ENCODE results near the gene TAX1BP3. TPM values are rescaled to one million over a fixed set of nuclear protein-coding genes. Genes with fewer than 3 reads are reported as not detected.
"Not testable (repeated sequence)": the region's sequence is repeated elsewhere in the genome, so short reads cannot be mapped to it uniquely, and the experiment has no call there.

Gene TAX1BP3, protein sequence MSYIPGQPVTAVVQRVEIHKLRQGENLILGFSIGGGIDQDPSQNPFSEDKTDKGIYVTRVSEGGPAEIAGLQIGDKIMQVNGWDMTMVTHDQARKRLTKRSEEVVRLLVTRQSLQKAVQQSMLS
- total RNA-seq = 158 TPM
- long read RNA-seq, transcript TAX1BP3-201 (4 exons, 1,377 nt) = major isoform, 44 of 50 reads
- long read RNA-seq, partial matches to known transcripts = 6 of 50 reads
- long read RNA-seq, other reads (novel, unspliced or antisense) = 0 of 50 reads

GRCh38 chr17:3668279-3669084, at the start of gene TAX1BP3, which contains the start of gene EMC6:
Gene TAX1BP3, minus strand, starts transcription at chr17:3668578. Its CDS starts 52 bp downstream, at chr17:3668526.
Gene EMC6, plus strand, starts transcription at chr17:3668812. Its CDS starts 335 bp downstream, at chr17:3669147.
- DNase-seq (ENCODE audit: low spot score) = peak; percentile 100
- intact Hi-C loops (cut with DNase I) = loop anchor here (10.0 kb wide), 1 partner anchor 134 kb away; no protein-coding TSS in a partner anchor

- intact Hi-C loops (cut with DNase I) = no loop called here
- no peak for DNase-seq (ENCODE audit: low spot score)
These were observed 46.9 kb upstream of the TAX1BP3 start for GRCh38 chr17:3715296-3715695.

DNA sequence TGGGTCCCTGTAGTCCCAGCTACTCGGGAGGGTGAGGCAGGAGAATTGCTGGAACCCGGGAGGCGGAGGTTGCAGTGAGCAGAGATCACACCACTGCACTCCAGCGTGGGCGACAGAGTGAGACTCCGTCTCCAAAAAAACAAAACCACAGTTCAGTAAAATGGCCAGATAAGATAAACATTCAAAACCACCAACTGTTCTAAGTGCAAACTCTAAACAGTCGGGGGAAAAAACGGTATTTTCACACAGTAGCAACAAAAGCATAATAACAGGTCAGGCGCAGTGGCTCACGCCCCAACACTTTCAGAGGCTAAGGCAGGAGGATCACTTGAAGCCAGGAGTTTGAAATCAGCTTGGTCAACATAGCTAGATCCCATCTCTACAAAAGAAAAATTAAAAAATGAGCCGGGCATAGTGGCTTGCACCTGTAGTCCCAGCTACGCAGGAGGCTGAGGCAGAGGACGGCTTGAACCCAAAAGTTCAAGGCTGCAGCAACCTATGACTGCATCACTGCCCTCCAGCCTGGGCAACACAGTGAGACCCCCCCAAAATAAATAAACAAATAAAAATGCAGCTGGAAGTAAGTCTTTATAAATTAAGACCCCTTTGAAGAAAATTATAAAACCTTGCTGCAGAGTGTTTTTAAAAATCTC, 44.6 kb upstream of the TAX1BP3 start:
- intact Hi-C loops (cut with DNase I) = no loop called here
- DNase-seq (ENCODE audit: low spot score) = no peak

- no peak for DNase-seq (ENCODE audit: low spot score)
- intact Hi-C loops (cut with DNase I) = no loop called here
These were observed 42.6 kb upstream of the TAX1BP3 start for GRCh38 chr17:3710951-3711383.

GRCh38 chr17:3708366-3708765, 40.0 kb upstream of the TAX1BP3 start:
- intact Hi-C loops (cut with DNase I) = no loop called here
- no peak for DNase-seq (ENCODE audit: low spot score)

DNA sequence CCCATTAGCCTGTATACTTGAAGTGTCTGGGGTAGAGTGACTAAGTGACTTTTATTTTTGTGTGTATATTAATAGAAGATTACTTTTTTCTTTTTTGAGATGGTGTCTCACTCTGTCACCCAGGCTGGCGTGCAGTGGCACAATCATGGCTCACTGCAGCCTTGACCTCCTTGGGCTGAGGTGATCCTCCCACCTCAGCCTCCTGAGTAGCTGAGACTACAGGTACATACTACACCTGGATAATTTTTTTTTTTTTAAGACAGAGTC, 37.3 kb upstream of the TAX1BP3 start:
- intact Hi-C loops (cut with DNase I); DNase-seq (ENCODE audit: low spot score): not testable (repeated sequence)

DNA sequence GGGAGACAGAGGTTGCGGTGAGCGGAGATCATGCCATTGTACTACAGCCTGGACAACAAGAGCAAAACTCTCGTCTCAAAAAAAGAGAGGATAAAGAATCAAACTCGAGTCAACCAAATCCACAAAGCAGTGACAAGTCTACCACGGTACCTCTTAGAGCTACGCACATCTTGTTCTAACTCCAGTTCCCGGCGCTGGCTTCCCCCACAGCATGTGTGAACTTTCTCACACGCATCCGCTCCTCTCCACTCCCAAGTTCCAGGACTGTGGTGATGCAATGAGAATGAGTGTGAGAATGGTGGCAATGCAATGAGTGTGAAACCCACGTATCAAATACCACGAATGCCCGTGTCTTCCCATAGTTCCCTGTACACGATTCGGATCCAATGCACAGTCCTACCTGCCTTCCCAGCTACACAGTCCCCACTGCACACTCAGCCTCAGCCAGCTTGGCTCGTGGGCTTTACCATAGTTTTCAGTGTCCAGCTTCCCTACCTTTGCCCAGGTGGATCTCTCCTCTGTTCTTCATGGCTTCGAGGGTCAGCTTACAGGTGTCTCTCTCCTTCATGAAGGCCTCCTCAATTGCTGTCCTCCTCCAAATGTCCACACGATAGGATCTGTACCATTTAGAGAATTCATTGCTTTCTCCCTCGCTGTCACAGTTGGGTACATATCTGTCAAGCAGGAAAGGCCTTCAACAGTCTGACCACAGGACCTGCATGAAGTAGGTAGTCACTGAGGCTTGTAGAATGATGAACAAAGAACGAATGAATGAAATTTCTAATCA, 36.7 kb upstream of the TAX1BP3 start:
- intact Hi-C loops (cut with DNase I) = no loop called here

DNA sequence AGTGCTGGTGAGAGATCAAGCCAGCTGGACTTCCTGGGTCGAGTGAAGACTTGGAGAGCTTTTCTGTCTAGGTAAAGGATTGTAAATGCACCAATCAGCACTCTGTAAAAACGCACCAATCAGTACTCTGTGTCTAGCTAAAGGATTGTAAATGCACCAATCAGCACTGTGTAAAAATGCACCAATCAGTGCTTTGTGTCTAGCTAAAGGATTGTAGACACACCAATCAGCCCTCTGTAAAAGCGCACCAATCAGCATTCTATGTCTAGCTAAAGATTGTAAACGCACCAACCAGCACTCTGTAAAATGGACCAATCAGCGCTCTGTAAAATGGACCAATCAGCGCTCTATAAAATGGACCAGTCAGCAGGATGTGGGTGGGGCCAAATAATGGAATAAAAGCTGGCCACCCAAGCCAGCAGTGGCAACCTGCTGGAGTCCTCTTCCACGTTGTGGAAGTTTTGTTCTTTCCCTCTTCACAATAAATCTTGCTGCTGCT, 33.7 kb upstream of the TAX1BP3 start:
- intact Hi-C loops (cut with DNase I); DNase-seq (ENCODE audit: low spot score): not testable (repeated sequence)

More for the DNA sequence above, 36.7 kb upstream of the TAX1BP3 start:
- no peak for DNase-seq (ENCODE audit: low spot score)

GRCh38 chr17:3699951-3700350, 31.6 kb upstream of the TAX1BP3 start:
- intact Hi-C loops (cut with DNase I) = no loop called here
- no peak for DNase-seq (ENCODE audit: low spot score)

DNA sequence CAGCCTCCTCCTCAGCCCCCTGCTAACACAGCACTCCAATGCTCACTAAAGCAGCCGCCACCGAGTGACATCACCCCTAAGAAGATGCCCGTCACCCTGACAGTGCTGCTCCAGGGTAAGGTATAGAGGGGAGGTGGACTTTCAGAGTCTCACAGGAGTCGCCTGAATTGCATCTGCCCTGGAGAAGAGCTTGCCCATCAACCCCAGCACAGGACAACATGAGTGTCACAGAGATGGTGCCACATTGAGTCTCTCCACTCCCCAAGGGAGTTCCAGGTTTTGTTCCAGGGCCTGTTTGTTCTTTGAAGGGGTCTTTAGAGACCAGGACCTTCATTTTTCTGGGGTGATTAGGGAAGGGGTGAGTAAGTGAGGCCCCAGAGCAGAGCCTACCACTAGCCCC, 29.8 kb upstream of the TAX1BP3 start:
- intact Hi-C loops (cut with DNase I) = no loop called here
- DNase-seq (ENCODE audit: low spot score) = no peak

GRCh38 chr17:3697103-3697476, 28.7 kb upstream of the TAX1BP3 start:
- intact Hi-C loops (cut with DNase I) = no loop called here
- no peak for DNase-seq (ENCODE audit: low spot score)

- intact Hi-C loops (cut with DNase I) = no loop called here
- no peak for DNase-seq (ENCODE audit: low spot score)
These were observed 27.5 kb upstream of the TAX1BP3 start, which contains the start of gene P2RX5 for GRCh38 chr17:3695723-3696411. Gene P2RX5, minus strand, starts transcription at chr17:3696155. Its CDS starts 150 bp downstream, at chr17:3696005.

- peak; percentile 83 for DNase-seq (ENCODE audit: low spot score)
- intact Hi-C loops (cut with DNase I) = no loop called here
These were observed 26.8 kb upstream of the TAX1BP3 start for GRCh38 chr17:3695129-3695722.

DNA sequence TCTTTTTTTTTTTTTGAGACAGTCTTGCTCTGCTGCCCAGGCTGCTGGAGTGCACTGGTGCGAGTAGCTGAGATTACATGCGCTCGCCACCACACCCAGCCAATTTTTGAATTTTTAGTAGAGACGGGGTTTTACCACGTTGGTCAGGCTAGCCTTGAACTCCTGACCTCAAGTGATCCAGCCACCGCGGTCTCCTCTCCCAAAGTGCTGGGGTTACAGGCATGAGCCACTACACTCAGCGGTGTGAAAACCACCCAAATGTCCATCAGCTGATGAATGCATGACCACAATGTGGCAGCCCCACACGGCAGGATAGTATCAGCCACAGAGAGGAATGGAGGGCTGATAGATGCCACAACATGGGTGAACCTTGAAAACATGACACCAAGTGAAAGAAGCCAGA, 25.5 kb upstream of the TAX1BP3 start:
- DNase-seq (ENCODE audit: low spot score) = no peak
- intact Hi-C loops (cut with DNase I) = no loop called here

DNA sequence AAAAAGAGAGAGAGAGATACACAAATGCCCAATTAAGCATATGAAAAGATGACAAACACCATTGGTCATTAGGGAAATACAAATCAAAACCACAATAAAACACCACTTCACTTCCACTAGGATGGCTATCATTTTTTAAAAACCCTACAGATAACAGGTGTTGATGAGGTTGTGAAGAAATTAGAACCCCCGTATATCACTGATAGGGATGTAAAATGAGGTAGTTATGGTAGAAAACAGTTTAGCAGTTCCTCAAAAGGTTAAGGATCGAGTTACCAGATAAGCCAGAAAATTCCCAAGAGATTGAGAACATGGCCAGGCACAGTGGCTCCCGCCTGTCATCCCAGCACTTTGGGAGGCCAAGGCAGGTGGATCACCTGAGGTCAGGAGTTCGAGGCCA, 24.8 kb upstream of the TAX1BP3 start:
- DNase-seq (ENCODE audit: low spot score) = no peak
- intact Hi-C loops (cut with DNase I) = no loop called here

- no peak for DNase-seq (ENCODE audit: low spot score)
These were observed 24.0 kb upstream of the TAX1BP3 start for GRCh38 chr17:3692346-3692745.

GRCh38 chr17:3691617-3692067, 23.3 kb upstream of the TAX1BP3 start:
- DNase-seq (ENCODE audit: low spot score) = no peak
- intact Hi-C loops (cut with DNase I) = no loop called here

More at GRCh38 chr17:3692346-3692745, 24.0 kb upstream of the TAX1BP3 start:
- intact Hi-C loops (cut with DNase I) = no loop called here

DNA sequence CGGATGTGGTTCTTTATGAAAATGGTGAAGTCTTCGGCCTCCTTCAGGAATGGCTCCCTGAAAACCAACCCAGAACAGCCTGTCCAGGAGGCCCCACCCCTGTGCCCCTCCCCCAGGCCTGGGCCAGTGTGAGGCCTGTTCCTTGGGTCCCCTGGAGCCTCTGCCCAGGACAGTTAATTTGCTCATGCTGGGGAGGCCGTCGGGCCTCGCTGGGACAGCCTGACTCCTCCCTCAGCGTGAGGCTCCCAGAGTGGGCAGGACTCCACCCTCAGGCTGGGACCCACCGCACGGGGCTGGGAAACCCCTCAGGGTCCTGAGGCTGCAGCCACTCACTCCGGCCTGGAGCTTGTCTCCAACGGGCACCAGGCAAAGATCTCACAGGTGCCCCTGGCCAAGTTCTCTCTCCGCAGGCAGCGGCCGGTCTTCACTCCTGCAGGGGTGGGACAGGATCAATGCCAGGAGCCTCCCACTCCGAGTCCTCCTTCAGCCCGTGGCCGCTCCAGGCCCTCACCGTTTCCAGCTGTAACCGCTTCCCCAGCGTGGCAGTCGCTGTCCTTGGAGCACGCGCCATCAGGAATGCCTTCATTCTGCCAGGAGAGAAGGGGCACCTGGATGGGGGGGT, 21.8 kb upstream of the TAX1BP3 start:
- intact Hi-C loops (cut with DNase I) = no loop called here
- DNase-seq (ENCODE audit: low spot score) = no peak

All from cardiac septum (tissue), 1 donor.